ENCODE results near the gene SORBS2. TPM values are rescaled to one million over a fixed set of nuclear protein-coding genes. Genes with fewer than 3 reads are reported as not detected.
A peak's percentile ranks its signal among the peaks of the same experiment; 100 is the strongest.

SORBS2 gene
- total RNA-seq, 1 donor from 2014 or later = 60.4 TPM

DNA sequence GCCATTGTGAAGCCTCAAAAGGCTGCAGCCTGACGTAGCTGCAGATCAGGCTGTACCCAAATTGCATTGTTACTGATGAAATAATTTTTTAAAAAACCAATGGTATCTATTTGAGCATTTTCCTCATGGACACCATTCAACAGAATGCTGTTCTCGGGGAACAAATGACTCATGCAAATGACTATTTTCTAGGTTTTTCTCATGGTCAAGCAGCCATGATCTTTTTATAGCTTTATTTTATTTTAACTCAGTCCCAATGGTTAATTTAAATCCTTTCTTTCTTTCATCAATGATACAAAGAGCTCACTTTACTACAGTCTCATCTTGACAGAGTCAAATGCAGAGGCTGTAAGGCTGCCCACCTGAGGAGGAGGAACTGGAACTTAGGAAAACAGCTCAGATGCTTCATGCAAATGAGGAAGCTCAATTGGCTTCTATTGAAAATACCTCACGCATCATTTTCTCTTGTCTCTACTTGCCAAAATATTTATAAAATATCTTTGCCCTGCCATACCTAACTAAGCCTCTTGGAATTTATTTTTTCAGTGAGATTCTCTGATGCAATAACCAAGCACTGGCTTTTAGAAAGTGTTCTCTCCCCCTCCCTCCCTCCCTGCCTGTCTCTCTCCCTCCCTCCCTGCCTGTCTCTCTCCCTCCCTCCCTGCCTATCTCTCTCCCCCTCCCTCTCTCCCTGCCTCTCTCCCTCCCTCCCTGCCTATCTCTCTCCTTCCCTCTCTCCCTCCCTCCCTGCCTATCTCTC is 81.0 kb downstream of the SORBS2 start:
- intact Hi-C loops (cut with DNase I) = no loop called here
- TF ChIP-seq, protein P1, sequence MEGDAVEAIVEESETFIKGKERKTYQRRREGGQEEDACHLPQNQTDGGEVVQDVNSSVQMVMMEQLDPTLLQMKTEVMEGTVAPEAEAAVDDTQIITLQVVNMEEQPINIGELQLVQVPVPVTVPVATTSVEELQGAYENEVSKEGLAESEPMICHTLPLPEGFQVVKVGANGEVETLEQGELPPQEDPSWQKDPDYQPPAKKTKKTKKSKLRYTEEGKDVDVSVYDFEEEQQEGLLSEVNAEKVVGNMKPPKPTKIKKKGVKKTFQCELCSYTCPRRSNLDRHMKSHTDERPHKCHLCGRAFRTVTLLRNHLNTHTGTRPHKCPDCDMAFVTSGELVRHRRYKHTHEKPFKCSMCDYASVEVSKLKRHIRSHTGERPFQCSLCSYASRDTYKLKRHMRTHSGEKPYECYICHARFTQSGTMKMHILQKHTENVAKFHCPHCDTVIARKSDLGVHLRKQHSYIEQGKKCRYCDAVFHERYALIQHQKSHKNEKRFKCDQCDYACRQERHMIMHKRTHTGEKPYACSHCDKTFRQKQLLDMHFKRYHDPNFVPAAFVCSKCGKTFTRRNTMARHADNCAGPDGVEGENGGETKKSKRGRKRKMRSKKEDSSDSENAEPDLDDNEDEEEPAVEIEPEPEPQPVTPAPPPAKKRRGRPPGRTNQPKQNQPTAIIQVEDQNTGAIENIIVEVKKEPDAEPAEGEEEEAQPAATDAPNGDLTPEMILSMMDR (IDR thresholded peaks at IDR 0.05) = peak in 1 of 3 experiments; percentile 34
- no peak for TF ChIP-seq POLR2AphosphoS5 (IDR thresholded peaks at IDR 0.05; ENCODE audit: insufficient read depth in 1 of 2, low read depth in 1 of 2)
- no peak for TF ChIP-seq POLR2A (IDR thresholded peaks at IDR 0.05)
- Histone ChIP-seq H3K27me3 (no peaks in the 10 kb centered on the region), H3K9me3 (no peaks in the 10 kb centered on the region), H3K4me3 (no peak overlapping the region), H3K4me1 (peaks cover 11% of the 10 kb centered on the region), H3K36me3 (no peaks in the 10 kb centered on the region), H3K27ac (peak overlapping the region; percentile 64)
- DNase-seq (ENCODE audit: extremely low spot score in 2 of 2) = no peak

DNA sequence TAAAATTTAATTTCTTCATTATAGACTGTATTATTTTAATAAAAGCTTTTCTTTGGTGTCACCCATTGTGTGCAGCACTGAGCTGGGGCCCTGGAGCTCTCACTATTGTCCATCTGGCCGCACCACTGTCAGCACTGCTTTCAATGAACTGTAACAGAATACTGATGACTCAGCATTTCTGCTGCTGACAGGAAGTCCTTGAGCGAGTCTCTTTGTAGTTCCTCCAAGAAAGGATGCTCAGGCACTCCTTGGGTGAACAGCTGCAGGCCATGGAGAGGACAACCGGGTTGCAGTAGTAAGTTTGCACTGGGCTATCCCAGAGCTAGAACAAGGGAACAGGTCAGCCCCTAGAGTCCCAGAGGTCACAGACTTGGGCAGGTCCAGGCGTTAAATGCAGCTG is 81.6 kb downstream of the SORBS2 start:
- Histone ChIP-seq H3K27ac (peak overlapping the region; percentile 64), H3K4me3 (no peak overlapping the region), H3K36me3 (no peaks in the 10 kb centered on the region), H3K4me1 (peaks cover 11% of the 10 kb centered on the region), H3K9me3 (no peaks in the 10 kb centered on the region), H3K27me3 (no peaks in the 10 kb centered on the region)
- intact Hi-C loops (cut with DNase I) = no loop called here
- no peak for DNase-seq (ENCODE audit: extremely low spot score in 2 of 2)
- TF ChIP-seq, protein P1 (IDR thresholded peaks at IDR 0.05) = no peak
- TF ChIP-seq POLR2A (IDR thresholded peaks at IDR 0.05) = no peak
- no peak for TF ChIP-seq POLR2AphosphoS5 (IDR thresholded peaks at IDR 0.05; ENCODE audit: insufficient read depth in 1 of 2, low read depth in 1 of 2)

DNA sequence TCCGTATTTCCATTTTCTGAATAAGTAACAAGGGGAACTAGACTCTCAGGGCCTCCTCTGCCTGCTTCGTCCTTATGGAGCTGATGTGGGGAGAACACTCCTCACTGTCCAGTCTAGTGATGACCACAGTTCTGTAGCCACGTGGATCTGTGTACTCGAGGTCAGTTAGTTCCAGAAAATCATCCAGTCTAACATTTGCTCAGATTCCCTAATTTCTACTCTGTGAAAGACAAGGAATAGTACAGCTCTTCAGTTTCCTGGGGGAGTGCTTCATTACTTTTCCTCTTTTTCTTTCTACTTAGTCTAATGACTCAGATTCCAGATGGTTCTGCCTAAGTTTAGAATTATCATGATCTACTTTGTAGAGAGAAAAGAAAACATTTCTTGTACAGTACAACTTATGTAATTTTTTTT is 82.6 kb downstream of the SORBS2 start:
- intact Hi-C loops (cut with DNase I) = no loop called here
- Histone ChIP-seq H3K9me3 (no peaks in the 10 kb centered on the region), H3K27ac (no peak overlapping the region), H3K4me1 (peaks cover 11% of the 10 kb centered on the region), H3K4me3 (no peak overlapping the region), H3K36me3 (no peaks in the 10 kb centered on the region), H3K27me3 (no peaks in the 10 kb centered on the region)
- no peak for DNase-seq (ENCODE audit: extremely low spot score in 2 of 2)
- TF ChIP-seq POLR2AphosphoS5 (IDR thresholded peaks at IDR 0.05; ENCODE audit: insufficient read depth in 1 of 2, low read depth in 1 of 2) (no peak), POLR2A (IDR thresholded peaks at IDR 0.05) (no peak)
- TF ChIP-seq, protein P1 (IDR thresholded peaks at IDR 0.05) = no peak

DNA sequence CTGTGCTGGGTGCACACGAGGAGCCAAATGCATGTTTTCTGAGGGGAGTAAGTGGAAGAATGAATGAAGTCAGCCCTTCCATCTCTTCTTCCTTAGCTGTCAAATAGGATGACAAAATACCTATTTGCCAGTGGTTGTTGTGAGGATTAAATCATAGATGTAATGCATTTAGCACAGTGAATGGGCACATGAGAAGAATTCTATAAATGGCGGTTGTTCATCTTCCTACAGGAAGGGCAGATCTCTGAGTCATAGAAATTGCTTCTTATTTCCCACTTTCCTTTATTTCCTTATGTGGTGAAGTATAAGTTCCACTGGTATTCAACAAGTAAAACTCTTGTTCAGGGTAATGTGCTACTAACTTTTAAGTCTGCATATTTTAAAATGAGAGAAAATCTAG is 83.1 kb downstream of the SORBS2 start:
- no peak for DNase-seq (ENCODE audit: extremely low spot score in 2 of 2)
- Histone ChIP-seq H3K27ac (no peak overlapping the region), H3K4me1 (peaks cover 11% of the 10 kb centered on the region), H3K27me3 (no peaks in the 10 kb centered on the region), H3K4me3 (no peak overlapping the region), H3K9me3 (no peaks in the 10 kb centered on the region), H3K36me3 (no peaks in the 10 kb centered on the region)
- intact Hi-C loops (cut with DNase I) = no loop called here
- TF ChIP-seq, protein P1 (IDR thresholded peaks at IDR 0.05) = no peak
- no peak for TF ChIP-seq POLR2A (IDR thresholded peaks at IDR 0.05)
- TF ChIP-seq POLR2AphosphoS5 (IDR thresholded peaks at IDR 0.05; ENCODE audit: insufficient read depth in 1 of 2, low read depth in 1 of 2) = no peak

DNA sequence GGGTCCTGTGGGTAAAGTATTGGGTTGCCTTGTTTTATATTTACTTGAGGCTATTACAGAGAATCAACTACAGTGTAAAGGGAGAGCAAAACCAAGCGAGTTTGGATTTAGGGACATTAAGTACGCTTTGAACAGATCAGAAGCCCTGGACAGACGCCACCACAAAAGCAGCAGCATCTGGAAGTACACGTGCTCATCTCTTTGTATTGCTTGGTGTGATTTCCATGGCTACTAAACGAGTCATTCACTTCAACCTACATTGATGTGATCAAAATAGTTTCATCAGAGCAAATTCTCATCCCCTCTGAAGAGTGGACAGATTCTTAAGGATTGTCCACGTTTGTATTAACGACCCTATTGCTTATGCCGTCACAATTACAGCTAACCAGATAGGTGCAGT is 85.1 kb downstream of the SORBS2 start:
- Histone ChIP-seq H3K27ac (no peak overlapping the region), H3K4me1 (peaks cover 12% of the 10 kb centered on the region), H3K27me3 (no peaks in the 10 kb centered on the region), H3K9me3 (no peaks in the 10 kb centered on the region), H3K4me3 (no peak overlapping the region), H3K36me3 (no peaks in the 10 kb centered on the region)
- intact Hi-C loops (cut with DNase I) = no loop called here
- DNase-seq (ENCODE audit: extremely low spot score in 2 of 2) = no peak
- TF ChIP-seq, protein P1 (IDR thresholded peaks at IDR 0.05) = no peak
